MCF 10A (cell line): ENCODE results near the gene UBQLN4. TPM values are rescaled to one million over a fixed set of nuclear protein-coding genes. Genes with fewer than 3 reads are reported as not detected.

Experiments used
- BruUV-seq: library from RNA; stranded (reverse); fragments of 400-500 nt; replicated peaks from 2 replicates; lab custom pipeline; 2021; lab: Mats Ljungman, UMichigan
- CTCF ChIA-PET: fragments of 300-600 bp; sonication (Branson Sonifier 250); formaldehyde crosslinking; extraction: SDS; loops from one replicate; lab custom pipeline; 2021; ENCODE audit warnings: antibody characterized with exemption, inconsistent platforms; lab: Yijun Ruan, JAX
- POLR2A ChIA-PET: fragments of 300-600, 350-650 bp; sonication (Branson Sonifier 250); formaldehyde crosslinking; extraction: SDS; loops from one replicate; lab custom pipeline; 2020; ENCODE audit warnings: antibody characterized with exemption, inconsistent platforms; lab: Yijun Ruan, JAX
- DNase-seq: peaks from one replicate; pipeline ENCODE4 v3.0.0-alpha.2; 2018; ENCODE audit not compliant: unreplicated experiment
- H3K27ac Mint-ChIP-seq: one replicate; pipeline ENCODE4 v1.8.0; 2022; ENCODE audit warnings: mild to moderate bottlenecking, low read depth, mixed read lengths; ENCODE audit not compliant: unreplicated experiment
- H3K27me3 Mint-ChIP-seq: one replicate; pipeline ENCODE4 v1.8.0; 2022; ENCODE audit warnings: mixed read lengths; ENCODE audit not compliant: insufficient read depth, unreplicated experiment
- H3K36me3 Mint-ChIP-seq: one replicate; pipeline ENCODE4 v1.8.0; 2022; ENCODE audit warnings: mild to moderate bottlenecking, moderate library complexity, mixed read lengths; ENCODE audit not compliant: insufficient read depth, unreplicated experiment
- H3K4me1 Mint-ChIP-seq: one replicate; pipeline ENCODE4 v1.8.0; 2022; ENCODE audit warnings: mixed read lengths; ENCODE audit not compliant: insufficient read depth, unreplicated experiment
- H3K4me3 Mint-ChIP-seq: one replicate; pipeline ENCODE4 v1.8.0; 2022; ENCODE audit warnings: mild to moderate bottlenecking, moderate library complexity, mixed read lengths; ENCODE audit not compliant: unreplicated experiment
- H3K9me3 Mint-ChIP-seq: one replicate; pipeline ENCODE4 v1.8.0; 2022; ENCODE audit warnings: mixed read lengths; ENCODE audit not compliant: unreplicated experiment
- intact Hi-C: fragments of 100-400 bp; cut with micrococcal nuclease; formaldehyde crosslinking; loops from 2 replicates; pipeline ENCODE4 v1.14.1; 2022
- total RNA-seq: library from RNA; stranded (reverse); gene quantifications from 2 replicates; pipeline ENCODE4 v1.2.3, GENCODE V29; 2022
- TF ChIP-seq, protein P1 (sequence below): fragments of 200-600 bp; IDR thresholded peaks from one replicate; pipeline ENCODE4 v1.8.0; 2022; ENCODE audit warnings: antibody characterized with exemption, mild to moderate bottlenecking; ENCODE audit not compliant: unreplicated experiment

The UBQLN4 gene
- total RNA-seq, 1 experiment from 2014 or later = 49.0 TPM

DNA sequence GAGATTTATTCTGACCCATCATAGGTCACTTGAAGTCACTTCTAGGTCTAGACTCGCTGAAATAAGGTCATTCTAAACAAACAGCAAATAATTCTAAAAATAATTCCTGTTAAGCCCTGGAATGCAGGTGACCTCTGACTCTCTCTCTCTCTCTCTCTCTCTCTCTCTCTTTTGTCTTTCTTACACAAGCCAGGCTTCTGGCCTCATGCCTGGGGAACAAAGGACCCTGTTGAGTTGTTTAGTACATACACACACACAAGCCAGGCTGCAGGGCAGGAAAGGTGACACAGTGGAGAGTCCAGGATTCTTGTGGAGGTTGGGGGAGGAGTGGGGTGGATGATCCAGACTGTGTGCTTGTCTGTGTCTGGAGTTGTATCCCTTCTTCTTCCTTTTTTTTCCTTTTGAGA is 32.7 kb upstream of the UBQLN4 start:
- intact Hi-C loops = no loop called here
- no peak for DNase-seq
- no peak overlapping the region for H3K4me3 Mint-ChIP-seq
- peaks cover 5% of the 10 kb centered on the region for H3K4me1 Mint-ChIP-seq
- TF ChIP-seq, protein P1, sequence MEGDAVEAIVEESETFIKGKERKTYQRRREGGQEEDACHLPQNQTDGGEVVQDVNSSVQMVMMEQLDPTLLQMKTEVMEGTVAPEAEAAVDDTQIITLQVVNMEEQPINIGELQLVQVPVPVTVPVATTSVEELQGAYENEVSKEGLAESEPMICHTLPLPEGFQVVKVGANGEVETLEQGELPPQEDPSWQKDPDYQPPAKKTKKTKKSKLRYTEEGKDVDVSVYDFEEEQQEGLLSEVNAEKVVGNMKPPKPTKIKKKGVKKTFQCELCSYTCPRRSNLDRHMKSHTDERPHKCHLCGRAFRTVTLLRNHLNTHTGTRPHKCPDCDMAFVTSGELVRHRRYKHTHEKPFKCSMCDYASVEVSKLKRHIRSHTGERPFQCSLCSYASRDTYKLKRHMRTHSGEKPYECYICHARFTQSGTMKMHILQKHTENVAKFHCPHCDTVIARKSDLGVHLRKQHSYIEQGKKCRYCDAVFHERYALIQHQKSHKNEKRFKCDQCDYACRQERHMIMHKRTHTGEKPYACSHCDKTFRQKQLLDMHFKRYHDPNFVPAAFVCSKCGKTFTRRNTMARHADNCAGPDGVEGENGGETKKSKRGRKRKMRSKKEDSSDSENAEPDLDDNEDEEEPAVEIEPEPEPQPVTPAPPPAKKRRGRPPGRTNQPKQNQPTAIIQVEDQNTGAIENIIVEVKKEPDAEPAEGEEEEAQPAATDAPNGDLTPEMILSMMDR = no peak
- H3K9me3 Mint-ChIP-seq = no peaks in the 10 kb centered on the region
- ChIA-PET POLR2A (interaction anchor here (28.2 kb wide), 1 partner anchor 37 kb away, joined by 960 read pairs; the partner anchor contains the start of gene LMNA), CTCF (interaction anchor here (0.6 to 26.9 kb wide), 4 partner anchors 16 to 297 kb away, joined by 3 to 1892 read pairs (median 379); partner anchors contain the start of genes LMNA and SEMA4A)
- H3K36me3 Mint-ChIP-seq = no peaks in the 10 kb centered on the region
- no peaks in the 10 kb centered on the region for H3K27me3 Mint-ChIP-seq
- BruUV-seq = no TSS peak
- no peak overlapping the region for H3K27ac Mint-ChIP-seq

DNA sequence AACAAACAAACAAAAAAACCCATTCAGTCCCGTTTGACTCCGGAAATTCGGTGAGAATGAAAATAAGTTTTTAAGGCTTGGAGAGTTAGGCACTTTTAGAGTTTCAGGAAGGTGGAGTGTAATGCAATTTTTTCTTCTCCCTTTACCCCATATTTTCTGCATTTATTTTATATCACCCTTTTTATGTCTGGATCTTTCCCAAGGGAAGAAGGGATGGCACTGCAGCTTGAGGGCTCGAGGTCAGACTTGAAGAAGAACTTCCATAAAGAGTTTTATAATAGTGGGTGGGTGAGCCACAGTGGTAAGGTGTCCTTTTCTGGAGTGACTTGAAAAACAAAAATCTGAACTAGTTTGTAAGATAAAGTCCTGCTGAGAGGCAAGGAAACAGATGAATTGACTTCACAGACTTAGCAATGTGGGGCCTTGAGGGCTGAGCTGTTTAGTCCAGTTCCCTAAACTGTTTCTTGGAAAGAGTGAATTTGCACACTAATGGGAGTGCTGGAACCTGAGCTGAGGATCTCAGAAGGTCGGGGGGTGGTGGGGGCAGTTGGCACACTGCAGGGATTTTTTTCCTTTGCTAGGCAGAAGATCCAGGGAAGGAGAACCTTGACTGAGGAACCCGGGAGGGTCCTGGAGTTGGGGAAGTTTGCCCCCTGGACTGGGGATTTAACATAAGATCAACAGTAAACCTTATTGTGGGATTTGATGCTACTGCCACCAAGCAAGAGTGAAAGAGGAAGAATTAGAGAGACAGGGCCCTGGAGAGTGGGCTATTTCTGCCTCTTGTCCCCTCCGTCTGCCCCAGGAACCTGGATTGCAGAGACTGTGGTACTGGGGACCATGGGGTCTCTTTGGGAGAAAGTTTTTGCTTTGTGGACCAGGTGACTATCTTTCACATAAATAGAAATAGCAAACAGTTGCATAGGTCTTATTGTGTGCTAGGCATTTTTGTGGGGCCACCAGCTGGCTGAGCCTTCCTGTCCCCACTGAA is 30.5 kb upstream of the UBQLN4 start:
- intact Hi-C loops = no loop called here
- ChIA-PET CTCF (interaction anchor here (0.6 to 26.9 kb wide), 6 partner anchors 18 to 807 kb away, joined by 3 to 1892 read pairs (median 122); partner anchors contain the start of genes LMNA and SEMA4A), POLR2A (interaction anchor here (0.6 to 28.2 kb wide), 6 partner anchors 11 to 145 kb away, joined by 3 to 960 read pairs (median 4); partner anchors contain the start of genes LAMTOR2, LMNA, PMF1 and SLC25A44)
- H3K4me1 Mint-ChIP-seq = peaks cover 5% of the 10 kb centered on the region
- no peak overlapping the region for H3K27ac Mint-ChIP-seq
- BruUV-seq = no TSS peak
- no peak overlapping the region for H3K4me3 Mint-ChIP-seq
- H3K27me3 Mint-ChIP-seq = no peaks in the 10 kb centered on the region
- no peaks in the 10 kb centered on the region for H3K36me3 Mint-ChIP-seq
- TF ChIP-seq, protein P1 = no peak
- no peak for DNase-seq
- H3K9me3 Mint-ChIP-seq = no peaks in the 10 kb centered on the region

DNA sequence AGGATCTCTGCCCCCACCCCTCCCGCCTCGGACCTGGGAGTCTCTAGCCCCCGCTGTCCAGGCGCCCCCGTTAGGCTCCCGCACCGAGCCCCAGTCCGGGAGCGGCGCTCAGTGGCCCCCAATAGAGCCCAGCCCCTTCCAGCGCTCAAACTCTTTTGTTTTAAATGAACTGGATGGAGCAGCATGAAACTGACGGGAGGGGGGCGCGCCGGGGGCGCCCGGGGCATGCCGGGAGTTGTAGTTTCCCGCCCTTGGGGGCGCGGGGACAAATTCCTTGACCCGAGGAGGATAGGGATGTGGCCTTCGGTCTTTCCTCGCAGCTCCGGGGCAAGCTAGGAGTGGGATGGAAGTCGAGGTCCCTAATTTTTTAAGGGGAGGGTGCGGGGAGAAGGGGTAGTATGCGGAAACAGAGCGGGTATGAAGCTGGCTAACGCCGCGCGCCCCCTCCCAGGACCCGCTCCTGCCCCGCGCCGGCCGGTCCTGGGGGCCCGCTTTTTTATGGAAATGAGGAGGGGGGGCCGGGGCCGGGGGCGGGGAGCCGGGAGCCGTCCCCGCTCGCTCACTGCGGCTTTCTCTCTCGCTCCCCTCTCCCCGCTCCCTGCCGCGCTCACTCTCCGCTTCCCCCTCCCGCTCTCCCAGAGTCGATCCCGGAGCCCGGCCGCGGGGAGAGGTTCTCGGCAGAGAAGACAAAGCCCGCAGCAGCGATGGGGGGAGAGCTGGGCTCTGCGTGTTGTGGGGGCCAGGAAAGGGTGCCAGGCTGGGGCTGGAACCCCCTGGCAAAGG is 28.9 kb upstream of the UBQLN4 start, which contains the start of gene MEX3A:
MEX3A (minus strand) TSS at position 157 of the 783 bp plus-strand sequence. CDS start 467 bp downstream, outside the sequence.
- TF ChIP-seq, protein P1 = no peak
- no peaks in the 10 kb centered on the region for H3K27me3 Mint-ChIP-seq
- no TSS peak for BruUV-seq
- CTCF ChIA-PET = interaction anchor here (0.9 to 26.9 kb wide), 6 partner anchors 9 to 146 kb away, joined by 3 to 1892 read pairs (median 122); partner anchors contain the start of genes LMNA and SEMA4A
- H3K4me1 Mint-ChIP-seq = peaks cover 10% of the 10 kb centered on the region
- DNase-seq = peak; percentile 66
- H3K4me3 Mint-ChIP-seq = peak within 1 kb of the TSS; percentile 78
- POLR2A ChIA-PET = interaction anchor here (1.0 to 28.2 kb wide), 5 partner anchors 25 to 200 kb away, joined by 3 to 960 read pairs (median 3); partner anchors contain the start of genes LAMTOR2, LMNA and SMG5
- H3K27ac Mint-ChIP-seq = no peak within 1 kb of the TSS
- H3K36me3 Mint-ChIP-seq = no peaks in the 10 kb centered on the region
- no peaks in the 10 kb centered on the region for H3K9me3 Mint-ChIP-seq
- intact Hi-C loops = no loop called here
